Central memory CD4-positive, alpha-beta T cell (primary cell): ENCODE measurements around the gene IHH.

ENCODE experiments used
- DNase-seq: peaks from one replicate; pipeline ENCODE4 v3.0.0; 2022

IHH gene

GRCh38 chr2:219018286-219018685, 42.4 kb downstream of the IHH start:
- no peak for DNase-seq

DNA sequence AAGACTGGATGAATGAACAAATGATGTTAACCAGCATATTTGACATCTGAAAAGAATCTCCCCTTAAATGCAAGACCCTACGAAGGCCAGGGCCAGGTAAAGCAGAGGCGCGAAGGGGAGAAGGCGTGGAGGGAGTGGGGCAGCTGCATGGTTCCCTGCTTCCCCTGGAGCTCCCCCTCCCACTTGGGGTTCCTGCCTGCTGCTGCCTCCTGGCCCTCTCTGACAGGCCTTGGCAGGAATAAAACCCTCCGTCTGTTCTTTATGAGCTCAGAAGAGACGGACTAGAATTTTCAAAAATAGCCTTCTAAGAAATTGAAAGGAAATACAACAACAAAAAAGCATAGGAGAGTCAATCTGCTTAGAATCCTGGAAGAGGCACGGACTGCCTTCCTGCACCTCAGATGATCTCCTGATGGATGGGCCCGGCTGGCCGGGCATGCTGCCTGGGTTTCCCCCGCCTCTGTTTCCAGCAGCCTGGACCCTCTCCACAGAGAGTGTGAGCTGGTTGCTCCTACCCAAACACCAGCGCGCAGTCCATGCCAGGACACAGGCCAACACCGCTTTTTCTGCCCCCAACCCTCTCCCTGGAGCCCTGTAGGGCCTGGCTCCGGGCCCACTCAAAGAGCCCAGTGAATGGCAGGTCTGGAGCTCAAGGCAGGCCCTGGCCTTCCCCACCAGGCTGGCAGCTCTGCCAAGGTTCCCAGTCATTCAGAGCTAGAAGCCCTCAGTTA, 43.4 kb downstream of the IHH start:
- no peak for DNase-seq

DNA sequence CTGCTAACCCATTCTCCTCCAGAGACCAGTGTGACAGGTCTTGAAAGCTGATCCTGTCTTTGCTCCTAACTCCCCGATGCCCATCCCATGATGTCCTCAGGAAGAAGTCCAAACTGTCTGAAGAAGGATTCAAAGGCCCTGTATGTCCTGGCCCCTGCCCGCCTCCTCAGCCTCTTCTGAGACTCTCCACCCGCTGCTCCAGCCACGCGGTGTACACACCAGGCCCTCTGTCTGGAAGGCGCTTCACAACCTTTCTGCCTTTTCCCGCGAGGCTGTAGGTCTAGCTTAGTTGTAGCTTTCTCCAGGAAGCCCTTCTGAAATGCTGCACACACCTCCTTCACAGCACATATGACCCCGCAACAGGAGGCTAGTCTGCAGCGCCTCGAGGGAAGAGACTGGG, 44.0 kb downstream of the IHH start:
- DNase-seq: no peak

- no peak for DNase-seq
Measured at GRCh38 chr2:219010873-219011272, 49.8 kb downstream of the IHH start.

- DNase-seq: no peak
Measured at GRCh38 chr2:219010162-219010756, 50.5 kb downstream of the IHH start.

DNA sequence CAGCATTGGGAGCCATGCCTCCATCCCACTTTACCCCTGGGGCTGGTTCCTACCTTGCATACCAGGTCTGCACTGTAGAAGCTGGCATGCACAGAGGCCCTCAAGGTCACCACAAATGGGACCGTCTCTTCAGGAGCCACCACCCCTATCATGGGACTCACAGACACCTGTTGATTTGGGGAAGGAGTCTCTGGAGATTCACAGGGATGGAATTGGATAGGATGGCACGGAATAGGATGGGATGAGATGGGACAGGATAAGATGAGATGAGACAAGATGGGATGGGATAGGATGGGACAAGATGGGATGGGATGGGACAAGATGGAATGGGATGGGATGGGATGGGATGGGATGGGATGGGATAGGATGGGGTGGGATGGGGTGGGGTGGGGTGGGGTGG, 51.4 kb downstream of the IHH start:
- DNase-seq: no peak
